BE2C (cell line): ENCODE results near the gene PRRT3.
"Not testable (repeated sequence)": the region's sequence is repeated elsewhere in the genome, so short reads cannot be mapped to it uniquely, and the experiment has no call there.

Experiments
- DNase-seq: peaks from one replicate; pipeline ENCODE4 v3.0.0-alpha.2; 2020
- H3K27me3 ChIP-seq: fragments of 250-450 bp; sonication (Bioruptor Pico); 2 replicates; pipeline ENCODE4 v1.5.1; 2020; ENCODE audit warnings: mild to moderate bottlenecking
- H3K36me3 ChIP-seq: fragments of 250-450 bp; sonication (Bioruptor Pico); 2 replicates; pipeline ENCODE4 v1.5.1; 2020; ENCODE audit warnings: mild to moderate bottlenecking
- H3K4me1 ChIP-seq: fragments of 250-450 bp; sonication (Bioruptor Pico); 2 replicates; pipeline ENCODE4 v1.5.1; 2020
- H3K4me3 ChIP-seq: 2 replicates; pipeline ENCODE4 v1.5.1; 2011; ENCODE audit warnings: low read depth, low read length
- H3K9me3 ChIP-seq: fragments of 250-450 bp; sonication (Bioruptor Pico); 2 replicates; pipeline ENCODE4 v1.5.1; 2020
- CTCF ChIP-seq: IDR thresholded peaks from 2 replicates; pipeline ENCODE4 v1.5.1; 2012; ENCODE audit warnings: mild to moderate bottlenecking, low read depth, low read length

The PRRT3 gene

GRCh38 chr3:9945358-9945757 is 6.8 kb downstream of the PRRT3 start:
- Histone ChIP-seq H3K9me3 (no peaks in the 10 kb centered on the region), H3K4me1 (no peaks in the 10 kb centered on the region), H3K27me3 (no peaks in the 10 kb centered on the region), H3K4me3 (no peak overlapping the region), H3K36me3 (no peaks in the 10 kb centered on the region)
- no peak for DNase-seq
- TF ChIP-seq CTCF = no peak

- DNase-seq = no peak
- H3K4me1 ChIP-seq = no peaks in the 10 kb centered on the region
- TF ChIP-seq CTCF = no peak
- H3K9me3 ChIP-seq = no peaks in the 10 kb centered on the region
- H3K4me3 ChIP-seq = no peak overlapping the region
- H3K36me3 ChIP-seq = no peaks in the 10 kb centered on the region
- no peaks in the 10 kb centered on the region for H3K27me3 ChIP-seq
Measured at GRCh38 chr3:9944271-9944670, 7.9 kb downstream of the PRRT3 start.

DNA sequence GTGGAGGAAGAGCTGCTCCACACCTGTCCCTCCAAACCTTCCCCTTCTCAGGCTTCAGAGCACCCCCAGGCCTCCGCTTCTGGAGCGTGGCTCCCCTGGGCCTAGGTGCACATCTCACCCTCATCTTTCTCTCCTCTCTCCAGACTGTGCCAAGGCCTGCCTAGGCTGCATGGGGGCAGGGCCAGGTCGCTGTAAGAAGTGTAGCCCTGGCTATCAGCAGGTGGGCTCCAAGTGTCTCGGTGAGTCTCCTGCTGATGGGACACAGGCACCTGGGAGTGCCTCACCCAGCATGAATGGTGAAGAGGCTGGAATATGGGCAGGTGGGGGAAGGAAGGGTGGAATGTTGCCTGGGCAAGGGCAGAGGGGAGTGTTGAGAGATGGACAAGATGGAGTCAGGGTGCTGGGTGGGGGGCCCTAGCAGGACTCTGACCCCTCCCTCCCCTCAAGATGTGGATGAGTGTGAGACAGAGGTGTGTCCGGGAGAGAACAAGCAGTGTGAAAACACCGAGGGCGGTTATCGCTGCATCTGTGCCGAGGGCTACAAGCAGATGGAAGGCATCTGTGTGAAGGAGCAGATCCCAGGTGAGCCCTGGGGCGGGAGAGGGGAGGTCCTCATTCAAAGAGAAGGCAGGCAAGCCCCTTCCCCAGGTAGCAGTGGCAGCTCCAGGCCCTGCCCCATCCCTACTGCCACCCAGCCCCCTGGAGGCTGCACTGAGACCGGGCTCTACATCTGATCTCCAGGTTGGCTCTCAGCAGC is 9.1 kb downstream of the PRRT3 start:
- TF ChIP-seq CTCF = no peak
- no peaks in the 10 kb centered on the region for H3K9me3 ChIP-seq
- H3K4me1 ChIP-seq = no peaks in the 10 kb centered on the region
- H3K27me3 ChIP-seq = no peaks in the 10 kb centered on the region
- no peaks in the 10 kb centered on the region for H3K36me3 ChIP-seq
- DNase-seq = no peak
- no peak overlapping the region for H3K4me3 ChIP-seq

DNA sequence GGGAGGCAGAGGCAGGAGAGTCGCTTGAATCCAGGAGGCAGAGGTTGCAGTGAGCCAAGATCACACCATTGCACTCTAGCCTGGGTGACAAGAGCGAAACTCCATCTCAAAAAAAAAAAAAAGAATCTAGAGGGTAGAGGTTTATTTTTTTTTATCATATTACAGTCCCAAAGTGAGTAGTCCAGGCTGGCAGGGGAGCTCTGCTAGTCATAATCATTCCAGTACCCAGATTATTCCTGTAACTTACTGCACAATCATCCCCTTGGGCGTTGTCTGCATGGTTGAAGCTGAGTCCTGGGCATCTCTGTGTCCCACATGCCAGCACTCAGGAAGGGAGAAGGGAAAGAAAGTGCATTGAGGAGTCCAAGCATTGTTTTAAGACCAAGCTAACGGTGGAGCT is 10.0 kb downstream of the PRRT3 start:
- no peak overlapping the region for H3K4me3 ChIP-seq
- H3K9me3 ChIP-seq = no peaks in the 10 kb centered on the region
- no peak for TF ChIP-seq CTCF
- no peaks in the 10 kb centered on the region for H3K36me3 ChIP-seq
- H3K27me3 ChIP-seq = no peaks in the 10 kb centered on the region
- H3K4me1 ChIP-seq = no peaks in the 10 kb centered on the region
- no peak for DNase-seq

GRCh38 chr3:9940746-9941145 is 11.5 kb downstream of the PRRT3 start:
- DNase-seq = no peak
- Histone ChIP-seq H3K4me1 (no peaks in the 10 kb centered on the region), H3K36me3 (no peaks in the 10 kb centered on the region), H3K27me3 (no peaks in the 10 kb centered on the region), H3K4me3 (no peak overlapping the region), H3K9me3 (no peaks in the 10 kb centered on the region)
- no peak for TF ChIP-seq CTCF

DNA sequence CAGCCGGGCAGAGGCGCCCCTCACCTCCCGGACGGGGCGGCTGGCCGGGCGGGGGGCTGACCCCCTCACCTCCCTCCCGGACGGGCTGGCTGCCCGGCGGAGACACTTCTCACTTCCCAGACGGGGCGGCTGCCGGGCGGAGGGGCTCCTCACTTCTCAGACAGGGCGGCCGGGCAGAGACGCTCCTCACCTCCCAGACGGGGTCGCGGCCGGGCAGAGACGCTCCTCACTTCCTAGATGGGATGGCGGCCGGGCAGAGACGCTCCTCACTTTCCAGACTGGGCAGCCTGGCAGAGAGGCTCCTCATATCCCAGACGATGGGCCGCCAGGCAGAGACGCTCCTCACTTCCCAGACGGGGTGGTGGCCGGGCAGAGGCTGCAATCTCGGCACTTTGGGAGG is 12.3 kb downstream of the PRRT3 start:
- H3K27me3 ChIP-seq, H3K4me1 ChIP-seq, DNase-seq, H3K9me3 ChIP-seq, H3K36me3 ChIP-seq, H3K4me3 ChIP-seq: not testable (repeated sequence)
